Cardiac muscle cell (in vitro differentiated cells and primary cell): ENCODE data around the gene GGA2. TPM values are rescaled to one million over a fixed set of nuclear protein-coding genes. Genes with fewer than 3 reads are reported as not detected.

Experiments used
- DNase-seq, 2 donors: peaks; one replicate each; pipeline versions ENCODE4 v3.0.0 to v3.0.0-alpha.2; 2010 to 2017; ENCODE audit warnings: low read depth in 1 of 2, low spot score in 1 of 2
- H3K27ac ChIP-seq: fragments of 200-600 bp; sonication (generic); 2 replicates; pipeline ENCODE4 v1.5.1; 2016
- H3K27me3 ChIP-seq: fragments of 200-600 bp; sonication (generic); 2 replicates; pipeline ENCODE4 v1.6.0; 2016; ENCODE audit warnings: control low read depth
- H3K36me3 ChIP-seq: fragments of 200-600 bp; sonication (generic); 2 replicates; pipeline ENCODE4 v1.5.1; 2016; ENCODE audit warnings: control low read depth
- H3K4me1 ChIP-seq: fragments of 200-600 bp; sonication (generic); 2 replicates; pipeline ENCODE4 v1.8.1; 2017; ENCODE audit warnings: low read depth, mild to moderate bottlenecking, mixed run types
- H3K4me3 ChIP-seq: fragments of 200-600 bp; sonication (generic); 2 replicates; pipeline ENCODE4 v1.5.1; 2016; ENCODE audit warnings: mild to moderate bottlenecking
- H3K9me3 ChIP-seq: fragments of 200-600 bp; sonication (generic); 2 replicates; pipeline ENCODE4 v1.5.1; 2017; ENCODE audit warnings: low read depth, mild to moderate bottlenecking, control low read depth
- CTCF ChIP-seq: IDR thresholded peaks from 2 replicates; pipeline ENCODE4 v1.5.1; 2012; ENCODE audit warnings: low read depth, mild to moderate bottlenecking, low read length
- polyA plus RNA-seq: library from polyadenylated mRNA; unstranded; fragments of >200 nt; fragmentation: Nextera tagmentation; extraction: Ambion mirVana; gene quantifications from 2 replicates; pipeline ENCODE4 v1.2.1, GENCODE V29; 2016
- total RNA-seq: library from RNA; depleted of rRNA; stranded (reverse); fragments of >200 nt; gene quantifications from 2 replicates; pipeline ENCODE4 v1.2.3, GENCODE V29; 2016

Gene GGA2
- total and polyA plus RNA-seq, 2 experiments from 2014 or later, result 126 to 149 TPM

GRCh38 chr16:23505180-23505665, 5.1 kb downstream of the GGA2 start:
- no peak overlapping the region for H3K4me3 ChIP-seq
- H3K27ac ChIP-seq, result peak overlapping the region; percentile 88
- DNase-seq, result no peak
- H3K36me3 ChIP-seq, result peaks cover 6% of the 10 kb centered on the region
- peaks cover 20% of the 10 kb centered on the region for H3K4me1 ChIP-seq
- H3K9me3 ChIP-seq, result no peaks in the 10 kb centered on the region
- no peak for TF ChIP-seq CTCF
- H3K27me3 ChIP-seq, result no peaks in the 10 kb centered on the region

GRCh38 chr16:23504453-23505179, 5.7 kb downstream of the GGA2 start:
- Histone ChIP-seq H3K4me1 (peaks cover 20% of the 10 kb centered on the region), H3K9me3 (no peaks in the 10 kb centered on the region), H3K4me3 (no peak overlapping the region), H3K27ac (peak overlapping the region; percentile 88), H3K27me3 (no peaks in the 10 kb centered on the region), H3K36me3 (peaks cover 6% of the 10 kb centered on the region)
- no peak for TF ChIP-seq CTCF
- DNase-seq, result peak; percentile 45 to 88

GRCh38 chr16:23504076-23504452, 6.2 kb downstream of the GGA2 start:
- Histone ChIP-seq H3K27me3 (no peaks in the 10 kb centered on the region), H3K9me3 (no peaks in the 10 kb centered on the region), H3K27ac (peak overlapping the region; percentile 88), H3K4me1 (peaks cover 20% of the 10 kb centered on the region), H3K4me3 (no peak overlapping the region), H3K36me3 (peaks cover 6% of the 10 kb centered on the region)
- DNase-seq, result peak in 1 of 2 donors; percentile 80
- no peak for TF ChIP-seq CTCF

- Histone ChIP-seq H3K4me3 (no peak overlapping the region), H3K9me3 (no peaks in the 10 kb centered on the region), H3K27ac (no peak overlapping the region), H3K27me3 (no peaks in the 10 kb centered on the region), H3K36me3 (peaks cover 6% of the 10 kb centered on the region), H3K4me1 (peaks cover 25% of the 10 kb centered on the region)
- TF ChIP-seq CTCF, result no peak
- no peak for DNase-seq
These were observed 7.8 kb downstream of the GGA2 start for GRCh38 chr16:23502466-23502865.

- no peak for TF ChIP-seq CTCF
- H3K27ac ChIP-seq, result no peak overlapping the region
- no peak for DNase-seq
- H3K27me3 ChIP-seq, result no peaks in the 10 kb centered on the region
- no peak overlapping the region for H3K4me3 ChIP-seq
- peaks cover 6% of the 10 kb centered on the region for H3K36me3 ChIP-seq
- H3K4me1 ChIP-seq, result peaks cover 28% of the 10 kb centered on the region
- H3K9me3 ChIP-seq, result no peaks in the 10 kb centered on the region
These were observed 9.0 kb downstream of the GGA2 start for GRCh38 chr16:23501291-23501690.
